ENCODE data around the gene MOB1B.

MOB1B gene

GRCh38 chr4:70914000-70914399 is 11.8 kb downstream of the MOB1B start:
- Histone ChIP-seq H3K4me2 (ENCODE audit: low read depth, low read length) (no peak overlapping the region), H2AFZ (ENCODE audit: low read length) (no peak overlapping the region), H4K20me1 (ENCODE audit: insufficient read depth, low read length) (no peaks in the 10 kb centered on the region), H3K9me2 (replicated peaks; ENCODE audit: insufficient read depth, low read length) (no peaks in the 10 kb centered on the region), H3K9me3 (replicated peaks; ENCODE audit: insufficient read depth, low read length) (no peaks in the 10 kb centered on the region), H3K36me3 (replicated peaks; ENCODE audit: insufficient read depth, low read length) (no peaks in the 10 kb centered on the region), H3F3A (ENCODE audit: insufficient read depth, low read length) (no peaks in the 10 kb centered on the region), H3K4me1 (ENCODE audit: low read length) (no peaks in the 10 kb centered on the region), H3K4me3 (ENCODE audit: low read length) (no peak overlapping the region), H3K27ac (ENCODE audit: low read length) (no peak overlapping the region), H3K27me3 (replicated peaks; ENCODE audit: insufficient read depth, low read length) (no peaks in the 10 kb centered on the region), H3K9ac (ENCODE audit: low read length) (no peak overlapping the region), H3K79me2 (ENCODE audit: low read length) (no peaks in the 10 kb centered on the region)
- no peak for DNase-seq
- TF ChIP-seq EZH2 (optimal IDR thresholded peaks at IDR 0.05; ENCODE audit: low read depth, low read length) (no peak), EZH2phosphoT487 (IDR thresholded peaks at IDR 0.05; ENCODE audit: low read length) (no peak), CTCF (IDR thresholded peaks at IDR 0.05; ENCODE audit: low read length) (no peak)

GRCh38 chr4:70914631-70915030 is 12.5 kb downstream of the MOB1B start:
- H3F3A ChIP-seq (ENCODE audit: insufficient read depth, low read length) = no peaks in the 10 kb centered on the region
- no peaks in the 10 kb centered on the region for H3K9me3 ChIP-seq (replicated peaks; ENCODE audit: insufficient read depth, low read length)
- H3K27ac ChIP-seq (ENCODE audit: low read length) = no peak overlapping the region
- no peak overlapping the region for H3K4me2 ChIP-seq (ENCODE audit: low read depth, low read length)
- TF ChIP-seq CTCF (IDR thresholded peaks at IDR 0.05; ENCODE audit: low read length) = no peak
- no peak for TF ChIP-seq EZH2phosphoT487 (IDR thresholded peaks at IDR 0.05; ENCODE audit: low read length)
- TF ChIP-seq EZH2 (optimal IDR thresholded peaks at IDR 0.05; ENCODE audit: low read depth, low read length) = no peak
- DNase-seq = no peak
- H3K36me3 ChIP-seq (replicated peaks; ENCODE audit: insufficient read depth, low read length) = no peaks in the 10 kb centered on the region
- no peak overlapping the region for H3K4me3 ChIP-seq (ENCODE audit: low read length)
- no peaks in the 10 kb centered on the region for H3K79me2 ChIP-seq (ENCODE audit: low read length)
- H2AFZ ChIP-seq (ENCODE audit: low read length) = no peak overlapping the region
- H3K9me2 ChIP-seq (replicated peaks; ENCODE audit: insufficient read depth, low read length) = no peaks in the 10 kb centered on the region
- no peaks in the 10 kb centered on the region for H4K20me1 ChIP-seq (ENCODE audit: insufficient read depth, low read length)
- no peak overlapping the region for H3K9ac ChIP-seq (ENCODE audit: low read length)
- H3K27me3 ChIP-seq (replicated peaks; ENCODE audit: insufficient read depth, low read length) = no peaks in the 10 kb centered on the region
- H3K4me1 ChIP-seq (ENCODE audit: low read length) = no peaks in the 10 kb centered on the region

- no peaks in the 10 kb centered on the region for H3K9me2 ChIP-seq (replicated peaks; ENCODE audit: insufficient read depth, low read length)
- H3K27me3 ChIP-seq (replicated peaks; ENCODE audit: insufficient read depth, low read length) = no peaks in the 10 kb centered on the region
- H3K4me3 ChIP-seq (ENCODE audit: low read length) = no peak overlapping the region
- no peak overlapping the region for H2AFZ ChIP-seq (ENCODE audit: low read length)
- no peaks in the 10 kb centered on the region for H3K4me1 ChIP-seq (ENCODE audit: low read length)
- TF ChIP-seq EZH2 (optimal IDR thresholded peaks at IDR 0.05; ENCODE audit: low read depth, low read length) = no peak
- no peak for TF ChIP-seq EZH2phosphoT487 (IDR thresholded peaks at IDR 0.05; ENCODE audit: low read length)
- TF ChIP-seq CTCF (IDR thresholded peaks at IDR 0.05; ENCODE audit: low read length) = no peak
- no peaks in the 10 kb centered on the region for H3K9me3 ChIP-seq (replicated peaks; ENCODE audit: insufficient read depth, low read length)
- H4K20me1 ChIP-seq (ENCODE audit: insufficient read depth, low read length) = no peaks in the 10 kb centered on the region
- no peak overlapping the region for H3K4me2 ChIP-seq (ENCODE audit: low read depth, low read length)
- H3F3A ChIP-seq (ENCODE audit: insufficient read depth, low read length) = no peaks in the 10 kb centered on the region
- H3K9ac ChIP-seq (ENCODE audit: low read length) = no peak overlapping the region
- DNase-seq = no peak
- no peak overlapping the region for H3K27ac ChIP-seq (ENCODE audit: low read length)
- H3K79me2 ChIP-seq (ENCODE audit: low read length) = no peaks in the 10 kb centered on the region
- no peaks in the 10 kb centered on the region for H3K36me3 ChIP-seq (replicated peaks; ENCODE audit: insufficient read depth, low read length)
Observed at GRCh38 chr4:70915036-70915815, 13.1 kb downstream of the MOB1B start.

Measured in MM.1S (cell line).